Neural crest cell (in vitro differentiated cells): ENCODE measurements around the gene MYBPC3. TPM values are rescaled to one million over a fixed set of nuclear protein-coding genes. Genes with fewer than 3 reads are reported as not detected.

Source experiments
- DNase-seq: peaks from one replicate; pipeline ENCODE4 v3.0.0; 2021; ENCODE audit warnings: low read depth, mixed read lengths, low spot score
- H3K27ac Mint-ChIP-seq: one replicate; pipeline ENCODE4 v1.8.0; 2021; ENCODE audit warnings: mild to moderate bottlenecking, mixed read lengths; ENCODE audit not compliant: unreplicated experiment
- H3K27me3 Mint-ChIP-seq: 2 replicates; pipeline ENCODE4 v1.8.0; 2021; ENCODE audit warnings: low read depth, mild to moderate bottlenecking, mixed read lengths
- H3K36me3 Mint-ChIP-seq: 2 replicates; pipeline ENCODE4 v1.8.0; 2021; ENCODE audit warnings: low read depth, mild to moderate bottlenecking, mixed read lengths
- H3K4me1 Mint-ChIP-seq: 2 replicates; pipeline ENCODE4 v1.8.0; 2021; ENCODE audit warnings: mixed read lengths
- H3K4me3 Mint-ChIP-seq: one replicate; pipeline ENCODE4 v1.8.0; 2021; ENCODE audit warnings: mild to moderate bottlenecking, mixed read lengths
- H3K9me3 Mint-ChIP-seq: 2 replicates; pipeline ENCODE4 v1.8.0; 2021; ENCODE audit warnings: mixed read lengths
- total RNA-seq: library from RNA; stranded (reverse); gene quantifications from 2 replicates; pipeline ENCODE4 v1.2.1, GENCODE V29; 2021
- TF ChIP-seq, protein P1 (sequence below): fragments of 200-600 bp; sonication (generic); conservative IDR thresholded peaks from 2 replicates; pipeline ENCODE4 v1.5.0; 2021; ENCODE audit warnings: antibody characterized with exemption, mild to moderate bottlenecking

The MYBPC3 gene
- total RNA-seq, 1 donor from 2014 or later: not detected

- no peaks in the 10 kb centered on the region for H3K4me1 Mint-ChIP-seq
- TF ChIP-seq, protein P1, sequence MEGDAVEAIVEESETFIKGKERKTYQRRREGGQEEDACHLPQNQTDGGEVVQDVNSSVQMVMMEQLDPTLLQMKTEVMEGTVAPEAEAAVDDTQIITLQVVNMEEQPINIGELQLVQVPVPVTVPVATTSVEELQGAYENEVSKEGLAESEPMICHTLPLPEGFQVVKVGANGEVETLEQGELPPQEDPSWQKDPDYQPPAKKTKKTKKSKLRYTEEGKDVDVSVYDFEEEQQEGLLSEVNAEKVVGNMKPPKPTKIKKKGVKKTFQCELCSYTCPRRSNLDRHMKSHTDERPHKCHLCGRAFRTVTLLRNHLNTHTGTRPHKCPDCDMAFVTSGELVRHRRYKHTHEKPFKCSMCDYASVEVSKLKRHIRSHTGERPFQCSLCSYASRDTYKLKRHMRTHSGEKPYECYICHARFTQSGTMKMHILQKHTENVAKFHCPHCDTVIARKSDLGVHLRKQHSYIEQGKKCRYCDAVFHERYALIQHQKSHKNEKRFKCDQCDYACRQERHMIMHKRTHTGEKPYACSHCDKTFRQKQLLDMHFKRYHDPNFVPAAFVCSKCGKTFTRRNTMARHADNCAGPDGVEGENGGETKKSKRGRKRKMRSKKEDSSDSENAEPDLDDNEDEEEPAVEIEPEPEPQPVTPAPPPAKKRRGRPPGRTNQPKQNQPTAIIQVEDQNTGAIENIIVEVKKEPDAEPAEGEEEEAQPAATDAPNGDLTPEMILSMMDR: no peak
- peak overlapping the region; percentile 93 for H3K27ac Mint-ChIP-seq
- DNase-seq: no peak
- H3K27me3 Mint-ChIP-seq: no peaks in the 10 kb centered on the region
- H3K9me3 Mint-ChIP-seq: peaks cover 1% of the 10 kb centered on the region
- H3K4me3 Mint-ChIP-seq: no peak overlapping the region
- H3K36me3 Mint-ChIP-seq: no peaks in the 10 kb centered on the region
Measured at GRCh38 chr11:47376107-47376524, 23.6 kb upstream of the MYBPC3 start.

DNA sequence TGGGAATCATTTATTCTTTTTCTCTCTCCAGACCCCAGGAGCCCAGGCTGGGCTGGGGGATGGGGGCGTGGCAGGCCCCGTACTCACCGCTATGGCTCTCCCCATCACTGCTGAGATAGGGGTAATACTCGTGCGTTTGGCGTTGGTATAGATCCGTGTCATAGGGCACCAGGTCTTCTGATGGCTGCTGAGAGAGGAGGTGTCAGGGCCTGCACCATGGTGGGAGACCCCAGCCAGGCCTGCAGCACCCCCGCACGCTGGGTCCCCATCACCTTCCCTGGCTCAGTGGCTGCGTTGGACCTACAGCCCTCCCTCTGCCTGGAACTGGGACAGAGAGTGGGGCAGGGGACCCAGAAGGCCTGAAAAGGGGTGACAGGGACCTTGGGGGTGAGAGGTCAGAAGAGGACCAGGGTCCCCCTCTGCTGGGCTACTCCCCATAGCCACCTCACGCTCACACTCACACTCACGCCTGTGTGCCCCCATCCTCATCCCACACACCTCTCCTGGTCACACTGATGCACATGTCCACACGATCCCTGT lies 23.1 kb upstream of the MYBPC3 start:
- Mint-ChIP-seq H3K27me3 (no peaks in the 10 kb centered on the region), H3K27ac (peak overlapping the region; percentile 93), H3K36me3 (no peaks in the 10 kb centered on the region), H3K9me3 (no peaks in the 10 kb centered on the region), H3K4me1 (no peaks in the 10 kb centered on the region), H3K4me3 (no peak overlapping the region)
- no peak for DNase-seq
- TF ChIP-seq, protein P1: no peak

DNA sequence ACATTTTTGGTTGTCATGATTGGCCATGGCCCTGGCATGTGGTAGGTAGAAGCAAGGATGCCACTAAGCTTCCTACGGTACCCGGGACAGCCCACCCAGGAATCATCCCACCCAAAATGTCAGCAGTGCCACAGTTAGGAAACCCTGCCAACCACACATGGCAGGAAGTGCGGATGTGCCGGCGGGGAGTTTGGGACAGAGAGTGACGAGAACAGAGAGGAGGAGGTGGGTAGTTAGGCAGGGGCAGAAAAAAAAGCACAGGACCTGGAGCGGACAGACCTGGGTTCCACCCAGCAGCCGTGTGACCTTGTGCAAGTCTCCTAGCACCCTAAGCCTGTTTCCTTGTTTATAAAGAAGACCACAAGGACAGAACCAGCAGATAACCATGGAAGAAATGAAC lies 22.5 kb upstream of the MYBPC3 start:
- Mint-ChIP-seq H3K4me3 (no peak overlapping the region), H3K27me3 (no peaks in the 10 kb centered on the region), H3K9me3 (no peaks in the 10 kb centered on the region), H3K27ac (no peak overlapping the region), H3K36me3 (no peaks in the 10 kb centered on the region), H3K4me1 (no peaks in the 10 kb centered on the region)
- no peak for DNase-seq
- TF ChIP-seq, protein P1: no peak

DNA sequence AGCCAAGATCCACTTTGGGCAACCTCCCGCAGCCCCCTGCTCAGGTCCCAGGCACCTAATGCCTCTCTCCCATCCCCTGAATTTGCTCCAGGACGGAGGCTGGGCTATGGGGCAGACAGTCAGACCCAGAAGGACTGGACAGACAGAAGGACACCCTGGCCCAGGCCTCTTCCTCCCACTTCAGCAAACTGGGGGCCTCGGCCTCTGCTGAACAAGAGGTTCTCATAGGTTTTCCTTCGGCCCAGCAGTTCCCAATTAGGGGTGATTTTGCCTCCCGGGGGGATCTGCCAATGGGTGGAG lies 22.2 kb upstream of the MYBPC3 start:
- TF ChIP-seq, protein P1: no peak
- Mint-ChIP-seq H3K4me1 (no peaks in the 10 kb centered on the region), H3K9me3 (no peaks in the 10 kb centered on the region), H3K27ac (no peak overlapping the region), H3K36me3 (no peaks in the 10 kb centered on the region), H3K27me3 (peaks cover 3% of the 10 kb centered on the region), H3K4me3 (no peak overlapping the region)
- DNase-seq: no peak

DNA sequence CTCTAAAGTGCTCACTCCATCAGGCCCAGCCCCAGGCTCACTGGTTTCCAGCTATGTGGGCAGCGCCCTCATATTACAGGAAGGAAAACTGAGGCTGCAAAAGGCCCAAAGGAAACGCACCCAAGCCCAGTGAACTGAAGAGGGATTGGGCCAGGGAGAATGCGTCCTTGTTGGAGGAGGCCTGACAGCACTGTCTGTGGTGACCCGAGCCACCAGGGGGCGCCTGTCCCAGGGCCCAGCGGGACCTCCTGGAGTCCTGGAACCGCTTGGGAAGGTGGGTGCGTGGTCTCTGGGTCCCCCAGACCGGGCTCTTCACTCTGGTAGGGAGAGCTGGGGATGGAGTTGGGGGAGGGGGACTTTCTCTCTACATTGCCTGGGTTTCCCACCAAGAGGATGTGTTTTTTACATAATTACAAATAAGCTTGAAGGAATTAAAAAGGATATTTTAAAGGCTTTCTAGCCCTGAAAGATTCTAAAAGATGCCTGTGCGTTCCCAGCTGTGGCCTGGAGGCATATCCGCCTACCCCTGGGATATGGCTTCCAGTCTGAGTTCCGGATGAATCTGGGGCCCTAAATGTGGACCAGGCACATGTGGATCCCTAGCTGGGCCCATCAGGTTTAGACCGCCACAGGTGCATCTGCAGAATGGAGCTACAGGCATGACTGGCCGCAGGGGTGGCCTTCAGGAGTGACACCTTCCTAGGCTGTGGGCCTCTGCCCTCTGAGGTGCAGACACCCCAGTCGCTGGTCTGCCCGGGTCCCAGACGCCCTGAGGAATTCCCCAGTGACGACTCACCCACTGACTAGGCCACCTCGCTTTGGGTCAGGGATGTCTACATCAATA lies 21.6 kb upstream of the MYBPC3 start:
- H3K9me3 Mint-ChIP-seq: no peaks in the 10 kb centered on the region
- H3K27ac Mint-ChIP-seq: no peak overlapping the region
- peak; percentile 85 for DNase-seq
- no peak overlapping the region for H3K4me3 Mint-ChIP-seq
- peaks cover 6% of the 10 kb centered on the region for H3K27me3 Mint-ChIP-seq
- TF ChIP-seq, protein P1: peak; percentile 96
- H3K4me1 Mint-ChIP-seq: no peaks in the 10 kb centered on the region
- H3K36me3 Mint-ChIP-seq: no peaks in the 10 kb centered on the region
